ENCODE measurements around the gene TRMT61A. TPM values are rescaled to one million over a fixed set of nuclear protein-coding genes. Genes with fewer than 3 reads are reported as not detected.

The TRMT61A gene
- total and polyA plus RNA-seq, 8 donors, result 3.3 to 16.1 (median 7.6) TPM

GRCh38 chr14:103532216-103533136, 3.5 kb downstream of the TRMT61A start:
- Histone ChIP-seq H3K36me3 (no peaks in the 10 kb centered on the region), H3K27me3 (no peaks in the 10 kb centered on the region), H3K4me3 (no peak overlapping the region), H3K4me1 (peaks cover 0 to 18% (median 6%) of the 10 kb centered on the region in 3 donors), H3K9me3 (no peaks in the 10 kb centered on the region), H3K27ac (no peak overlapping the region)
- intact Hi-C loops (cut with DNase I), result no loop called here
- ATAC-seq, result no peak
- 78 to 85% methylated on average over 31 to 32 of the region's 32 CpGs for WGBS, 2 donors
- TF ChIP-seq CTCF (IDR thresholded peaks at IDR 0.05), result no peak
- DNase-seq, result peak in 2 of 6 donors; percentile 42 to 75
- no peak for FAIRE-seq

- H3K4me3 ChIP-seq, result no peak overlapping the region
- ATAC-seq, result no peak
- no peak for TF ChIP-seq CTCF (IDR thresholded peaks at IDR 0.05)
- H3K36me3 ChIP-seq, result no peaks in the 10 kb centered on the region
- H3K9me3 ChIP-seq, result no peaks in the 10 kb centered on the region
- WGBS, 2 donors, result 87% methylated on average over 18 to 23 of the region's 23 CpGs
- intact Hi-C loops (cut with DNase I), result no loop called here
- H3K27ac ChIP-seq, result no peak overlapping the region
- FAIRE-seq, result no peak
- H3K4me1 ChIP-seq, result peaks cover 0 to 13% (median 8%) of the 10 kb centered on the region in 3 donors
- peak in 2 of 6 donors; percentile 29 to 64 for DNase-seq
- H3K27me3 ChIP-seq, result no peaks in the 10 kb centered on the region
These were observed 4.4 kb downstream of the TRMT61A start for GRCh38 chr14:103533137-103533998.

- 85 to 90% methylated on average over 19 to 25 of the region's 25 CpGs for WGBS, 2 donors
These were observed 5.1 kb downstream of the TRMT61A start for GRCh38 chr14:103533999-103534575.

GRCh38 chr14:103534576-103535061, 5.6 kb downstream of the TRMT61A start:
- Histone ChIP-seq H3K4me3 (no peak overlapping the region), H3K27me3 (no peaks in the 10 kb centered on the region), H3K9me3 (no peaks in the 10 kb centered on the region), H3K4me1 (peaks cover 0 to 13% (median 8%) of the 10 kb centered on the region in 3 donors), H3K27ac (no peak overlapping the region), H3K36me3 (no peaks in the 10 kb centered on the region)
- no peak for TF ChIP-seq CTCF (IDR thresholded peaks at IDR 0.05)
- WGBS, 2 donors, result 91 to 92% methylated on average over 19 to 22 of the region's 22 CpGs
- DNase-seq (peak in 2 of 6 donors; percentile 43 to 82), ATAC-seq (no peak), FAIRE-seq (no peak)
- intact Hi-C loops (cut with DNase I), result no loop called here

More at GRCh38 chr14:103533999-103534575, 5.1 kb downstream of the TRMT61A start:
- peak in 2 of 6 donors; percentile 20 to 69 for DNase-seq
- Histone ChIP-seq H3K36me3 (no peaks in the 10 kb centered on the region), H3K4me3 (no peak overlapping the region), H3K4me1 (peaks cover 0 to 13% (median 9%) of the 10 kb centered on the region in 3 donors), H3K27ac (no peak overlapping the region), H3K9me3 (no peaks in the 10 kb centered on the region), H3K27me3 (no peaks in the 10 kb centered on the region)
- no peak for ATAC-seq
- no peak for FAIRE-seq
- no peak for TF ChIP-seq CTCF (IDR thresholded peaks at IDR 0.05)
- intact Hi-C loops (cut with DNase I), result no loop called here

Data from pancreas (tissue), 10 donors.